PC-3 (cell line): ENCODE data around the gene ZNF584.

Source experiments
- CTCF ChIP-seq: fragments of 300-600 bp; sonication (generic); conservative IDR thresholded peaks from 2 replicates; pipeline ENCODE4 v1.5.1; 2017; ENCODE audit warnings: antibody characterized with exemption, low read depth, mild to moderate bottlenecking, low read length
- EZH2phosphoT487 ChIP-seq: fragments of 300-600 bp; sonication (generic); IDR thresholded peaks from 2 replicates; pipeline ENCODE4 v1.6.1; 2018; ENCODE audit warnings: mild to moderate bottlenecking, antibody characterized with exemption, low read length, borderline replicate concordance

GRCh38 chr19:58400316-58400915 is 8.0 kb upstream of the ZNF584 start:
- no peak for TF ChIP-seq CTCF
- TF ChIP-seq EZH2phosphoT487, result no peak
